ENCODE results near the gene PPARA.

Gene PPARA

GRCh38 chr22:46124383-46125144 is 25.8 kb upstream of the PPARA start:
- peaks cover 0 to 18% (median 16%) of the 10 kb centered on the region in 4 experiments for H3K4me1 ChIP-seq (ENCODE audit: control extremely low read depth in 1 of 4, control insufficient read depth in 4 of 4, insufficient read depth in 4 of 4, low read length in 3 of 4)
- H3K27ac ChIP-seq (ENCODE audit: insufficient read depth in 1 of 2, low read depth in 1 of 2, low read length in 2 of 2, poor library complexity in 1 of 2, severe bottlenecking in 2 of 2) = no peak overlapping the region
- no peak for DNase-seq
- ChIA-PET CTCF (interaction anchor here (1.0 to 6.1 kb wide), 6 partner anchors 8 to 192 kb away, joined by 3 to 70 read pairs (median 4); partner anchors contain the start of gene GTSE1), POLR2A (no interaction called here)
- no peak overlapping the region for H3K4me3 ChIP-seq (ENCODE audit: control insufficient read depth in 1 of 7, extremely low read depth in 1 of 7, insufficient read depth in 4 of 7, low read depth in 2 of 7, low read length in 6 of 7)
- H3K9me3 ChIP-seq (ENCODE audit: control extremely low read depth in 1 of 5, control insufficient read depth in 4 of 5, insufficient read depth in 2 of 5, low read depth in 1 of 5, low read length in 4 of 5) = no peaks in the 10 kb centered on the region
- H3K36me3 ChIP-seq (ENCODE audit: control insufficient read depth in 4 of 4, insufficient read depth in 4 of 4, low read length in 3 of 4) = no peaks in the 10 kb centered on the region
- 100% methylated on average over 3 of the region's 12 CpGs for WGBS (ENCODE audit: insufficient coverage)
- H3K27me3 ChIP-seq (replicated peaks in 2 of 5; ENCODE audit: control insufficient read depth in 4 of 5, insufficient read depth in 5 of 5, low read length in 4 of 5) = no peaks in the 10 kb centered on the region

GRCh38 chr22:46125311-46125710 is 25.0 kb upstream of the PPARA start:
- CTCF ChIA-PET = interaction anchor here (1.0 to 6.1 kb wide), 5 partner anchors 9 to 190 kb away, joined by 3 to 70 read pairs (median 4); partner anchors contain the start of gene GTSE1
- Histone ChIP-seq H3K9me3 (ENCODE audit: control extremely low read depth in 1 of 5, control insufficient read depth in 4 of 5, insufficient read depth in 2 of 5, low read depth in 1 of 5, low read length in 4 of 5) (no peaks in the 10 kb centered on the region), H3K4me1 (ENCODE audit: control extremely low read depth in 1 of 4, control insufficient read depth in 4 of 4, insufficient read depth in 4 of 4, low read length in 3 of 4) (peaks cover 0 to 19% (median 17%) of the 10 kb centered on the region in 4 experiments), H3K36me3 (ENCODE audit: control insufficient read depth in 4 of 4, insufficient read depth in 4 of 4, low read length in 3 of 4) (no peaks in the 10 kb centered on the region), H3K27ac (ENCODE audit: insufficient read depth in 1 of 2, low read depth in 1 of 2, low read length in 2 of 2, poor library complexity in 1 of 2, severe bottlenecking in 2 of 2) (no peak overlapping the region), H3K4me3 (ENCODE audit: control insufficient read depth in 1 of 7, extremely low read depth in 1 of 7, insufficient read depth in 4 of 7, low read depth in 2 of 7, low read length in 6 of 7) (no peak overlapping the region), H3K27me3 (replicated peaks in 2 of 5; ENCODE audit: control insufficient read depth in 4 of 5, insufficient read depth in 5 of 5, low read length in 4 of 5) (no peaks in the 10 kb centered on the region)
- 100% methylated on average over 7 of the region's 7 CpGs for WGBS (ENCODE audit: insufficient coverage)
- no peak for DNase-seq
- POLR2A ChIA-PET = no interaction called here

- POLR2A ChIA-PET = no interaction called here
- 98% methylated on average over 22 of the region's 33 CpGs for WGBS (ENCODE audit: insufficient coverage)
- DNase-seq = no peak
Measured at GRCh38 chr22:46125816-46126765, 24.2 kb upstream of the PPARA start.

GRCh38 chr22:46126853-46127385 is 23.4 kb upstream of the PPARA start:
- ChIA-PET CTCF (no interaction called here), POLR2A (no interaction called here)
- H3K27me3 ChIP-seq (replicated peaks in 2 of 5; ENCODE audit: control insufficient read depth in 4 of 5, insufficient read depth in 5 of 5, low read length in 4 of 5) = no peaks in the 10 kb centered on the region

More at GRCh38 chr22:46125816-46126765, 24.2 kb upstream of the PPARA start:
- Histone ChIP-seq H3K27ac (ENCODE audit: insufficient read depth in 1 of 2, low read depth in 1 of 2, low read length in 2 of 2, poor library complexity in 1 of 2, severe bottlenecking in 2 of 2) (no peak overlapping the region), H3K9me3 (ENCODE audit: control extremely low read depth in 1 of 5, control insufficient read depth in 4 of 5, insufficient read depth in 2 of 5, low read depth in 1 of 5, low read length in 4 of 5) (no peaks in the 10 kb centered on the region), H3K4me3 (ENCODE audit: control insufficient read depth in 1 of 7, extremely low read depth in 1 of 7, insufficient read depth in 4 of 7, low read depth in 2 of 7, low read length in 6 of 7) (no peak overlapping the region), H3K4me1 (ENCODE audit: control extremely low read depth in 1 of 4, control insufficient read depth in 4 of 4, insufficient read depth in 4 of 4, low read length in 3 of 4) (peaks cover 0 to 19% (median 17%) of the 10 kb centered on the region in 4 experiments), H3K36me3 (ENCODE audit: control insufficient read depth in 4 of 4, insufficient read depth in 4 of 4, low read length in 3 of 4) (no peaks in the 10 kb centered on the region), H3K27me3 (replicated peaks in 2 of 5; ENCODE audit: control insufficient read depth in 4 of 5, insufficient read depth in 5 of 5, low read length in 4 of 5) (no peaks in the 10 kb centered on the region)
- CTCF ChIA-PET = interaction anchor here (1.0 to 6.1 kb wide), 4 partner anchors 9 to 189 kb away, joined by 3 to 70 read pairs (median 4); no protein-coding TSS in a partner anchor

GRCh38 chr22:46127556-46127955 is 22.8 kb upstream of the PPARA start:
- Histone ChIP-seq H3K27ac (ENCODE audit: insufficient read depth in 1 of 2, low read depth in 1 of 2, low read length in 2 of 2, poor library complexity in 1 of 2, severe bottlenecking in 2 of 2) (no peak overlapping the region), H3K27me3 (replicated peaks in 2 of 5; ENCODE audit: control insufficient read depth in 4 of 5, insufficient read depth in 5 of 5, low read length in 4 of 5) (no peaks in the 10 kb centered on the region), H3K36me3 (ENCODE audit: control insufficient read depth in 4 of 4, insufficient read depth in 4 of 4, low read length in 3 of 4) (no peaks in the 10 kb centered on the region), H3K4me1 (ENCODE audit: control extremely low read depth in 1 of 4, control insufficient read depth in 4 of 4, insufficient read depth in 4 of 4, low read length in 3 of 4) (peaks cover 0 to 16% (median 15%) of the 10 kb centered on the region in 4 experiments), H3K9me3 (ENCODE audit: control extremely low read depth in 1 of 5, control insufficient read depth in 4 of 5, insufficient read depth in 2 of 5, low read depth in 1 of 5, low read length in 4 of 5) (no peaks in the 10 kb centered on the region), H3K4me3 (ENCODE audit: control insufficient read depth in 1 of 7, extremely low read depth in 1 of 7, insufficient read depth in 4 of 7, low read depth in 2 of 7, low read length in 6 of 7) (no peak overlapping the region)
- no peak for DNase-seq
- ChIA-PET CTCF (interaction anchor here (1.4 to 1.6 kb wide), 2 partner anchors 131 to 190 kb away, joined by 4 to 5 read pairs; no protein-coding TSS in a partner anchor), POLR2A (no interaction called here)
- 97% methylated on average over 9 of the region's 10 CpGs for WGBS (ENCODE audit: insufficient coverage)

More at GRCh38 chr22:46126853-46127385, 23.4 kb upstream of the PPARA start:
- Histone ChIP-seq H3K27ac (ENCODE audit: insufficient read depth in 1 of 2, low read depth in 1 of 2, low read length in 2 of 2, poor library complexity in 1 of 2, severe bottlenecking in 2 of 2) (no peak overlapping the region), H3K4me1 (ENCODE audit: control extremely low read depth in 1 of 4, control insufficient read depth in 4 of 4, insufficient read depth in 4 of 4, low read length in 3 of 4) (peaks cover 0 to 19% (median 17%) of the 10 kb centered on the region in 4 experiments), H3K4me3 (ENCODE audit: control insufficient read depth in 1 of 7, extremely low read depth in 1 of 7, insufficient read depth in 4 of 7, low read depth in 2 of 7, low read length in 6 of 7) (no peak overlapping the region), H3K36me3 (ENCODE audit: control insufficient read depth in 4 of 4, insufficient read depth in 4 of 4, low read length in 3 of 4) (no peaks in the 10 kb centered on the region), H3K9me3 (ENCODE audit: control extremely low read depth in 1 of 5, control insufficient read depth in 4 of 5, insufficient read depth in 2 of 5, low read depth in 1 of 5, low read length in 4 of 5) (no peaks in the 10 kb centered on the region)
- 97% methylated on average over 12 of the region's 13 CpGs for WGBS (ENCODE audit: insufficient coverage)
- no peak for DNase-seq

- ChIA-PET POLR2A (no interaction called here), CTCF (interaction anchor here (1.2 to 1.6 kb wide), 3 partner anchors 132 to 189 kb away, joined by 4 to 5 read pairs (median 4); no protein-coding TSS in a partner anchor)
- no peak overlapping the region for H3K27ac ChIP-seq (ENCODE audit: insufficient read depth in 1 of 2, low read depth in 1 of 2, low read length in 2 of 2, poor library complexity in 1 of 2, severe bottlenecking in 2 of 2)
- no peak for DNase-seq
- H3K27me3 ChIP-seq (replicated peaks in 2 of 5; ENCODE audit: control insufficient read depth in 4 of 5, insufficient read depth in 5 of 5, low read length in 4 of 5) = no peaks in the 10 kb centered on the region
- WGBS (ENCODE audit: insufficient coverage) = 99% methylated on average over 10 of the region's 12 CpGs
- no peaks in the 10 kb centered on the region for H3K36me3 ChIP-seq (ENCODE audit: control insufficient read depth in 4 of 4, insufficient read depth in 4 of 4, low read length in 3 of 4)
- H3K4me3 ChIP-seq (ENCODE audit: control insufficient read depth in 1 of 7, extremely low read depth in 1 of 7, insufficient read depth in 4 of 7, low read depth in 2 of 7, low read length in 6 of 7) = no peak overlapping the region
- peaks cover 0 to 11% (median 7%) of the 10 kb centered on the region in 4 experiments for H3K4me1 ChIP-seq (ENCODE audit: control extremely low read depth in 1 of 4, control insufficient read depth in 4 of 4, insufficient read depth in 4 of 4, low read length in 3 of 4)
- no peaks in the 10 kb centered on the region for H3K9me3 ChIP-seq (ENCODE audit: control extremely low read depth in 1 of 5, control insufficient read depth in 4 of 5, insufficient read depth in 2 of 5, low read depth in 1 of 5, low read length in 4 of 5)
Measured at GRCh38 chr22:46128606-46129005, 21.7 kb upstream of the PPARA start.

All from common myeloid progenitor, CD34-positive (primary cell).